Breast epithelium (tissue), 4 donors: ENCODE measurements around the gene PEX26. TPM values are rescaled to one million over a fixed set of nuclear protein-coding genes. Genes with fewer than 3 reads are reported as not detected.
"Not testable (repeated sequence)": the region's sequence is repeated elsewhere in the genome, so short reads cannot be mapped to it uniquely, and the experiment has no call there.

Experiments used
- DNase-seq, 2 donors: peaks; one replicate each; pipeline ENCODE4 v3.0.0-alpha.2; 2019; ENCODE audit warnings: low spot score in 2 of 2
- H3K27ac ChIP-seq, 2 donors: fragments of 200-600 bp; sonication (generic) in 1 of 2; one replicate each; pipeline ENCODE4 v1.5.1; 2016 to 2019; ENCODE audit warnings: mild to moderate bottlenecking in 1 of 2
- H3K27me3 ChIP-seq, 2 donors: fragments of 200-600 bp; sonication (generic) in 1 of 2; one replicate each; pipeline versions ENCODE4 v1.5.1 to v1.6.0; 2017 to 2019; ENCODE audit warnings: control low read depth in 1 of 2, mild to moderate bottlenecking in 1 of 2
- H3K36me3 ChIP-seq: fragments of 200-600 bp; one replicate; pipeline ENCODE4 v1.5.1; 2019
- H3K4me1 ChIP-seq, 2 donors: fragments of 200-600 bp; sonication (generic); one replicate each; pipeline ENCODE4 v1.5.1; 2016 to 2019; ENCODE audit warnings: control low read depth in 1 of 2
- H3K4me3 ChIP-seq, 3 donors: fragments of 200-600 bp; sonication (generic); 1 replicate in 2 of 3; 2 replicates in 1 of 3; pipeline ENCODE4 v1.5.1; 2016 to 2019; ENCODE audit warnings: mild to moderate bottlenecking in 3 of 3, moderate library complexity in 2 of 3
- H3K9me3 ChIP-seq, 2 donors: fragments of 200-600 bp; sonication (generic) in 1 of 2; one replicate each; pipeline ENCODE4 v1.5.1; 2016 to 2019; ENCODE audit warnings: control low read depth in 1 of 2
- POLR2A ChIP-seq: fragments of 450-650 bp; IDR thresholded peaks from one replicate; pipeline ENCODE4 v1.6.1; 2016; ENCODE audit warnings: antibody characterized with exemption, mild to moderate bottlenecking, moderate library complexity
- POLR2AphosphoS5 ChIP-seq, 3 donors: sonication (generic); formaldehyde crosslinking; IDR thresholded peaks; one replicate each; pipeline ENCODE4 v1.6.1; 2017; ENCODE audit warnings: antibody characterized with exemption in 3 of 3
- intact Hi-C: fragments of 100-400 bp; cut with DNase I; formaldehyde crosslinking; loops from one replicate; pipeline ENCODE4 v1.15.1; 2023; ENCODE audit warnings: low total_unique reads
- total RNA-seq, 3 donors: library from RNA; depleted of rRNA; stranded (reverse); fragments of >200 nt; gene quantifications; one replicate each; pipeline ENCODE4 v1.1.0, GENCODE V29; 2016
- TF ChIP-seq, protein P1 (sequence below), 3 donors: fragments of 450-650 bp; IDR thresholded peaks; one replicate each; pipeline ENCODE4 v1.5.1; 2016 to 2017; ENCODE audit warnings: antibody characterized with exemption in 3 of 3, mild to moderate bottlenecking in 3 of 3, moderate library complexity in 3 of 3

PEX26 gene
- total RNA-seq, 3 donors from 2014 or later = 18.7 to 22.2 (median 19.2) TPM

DNA sequence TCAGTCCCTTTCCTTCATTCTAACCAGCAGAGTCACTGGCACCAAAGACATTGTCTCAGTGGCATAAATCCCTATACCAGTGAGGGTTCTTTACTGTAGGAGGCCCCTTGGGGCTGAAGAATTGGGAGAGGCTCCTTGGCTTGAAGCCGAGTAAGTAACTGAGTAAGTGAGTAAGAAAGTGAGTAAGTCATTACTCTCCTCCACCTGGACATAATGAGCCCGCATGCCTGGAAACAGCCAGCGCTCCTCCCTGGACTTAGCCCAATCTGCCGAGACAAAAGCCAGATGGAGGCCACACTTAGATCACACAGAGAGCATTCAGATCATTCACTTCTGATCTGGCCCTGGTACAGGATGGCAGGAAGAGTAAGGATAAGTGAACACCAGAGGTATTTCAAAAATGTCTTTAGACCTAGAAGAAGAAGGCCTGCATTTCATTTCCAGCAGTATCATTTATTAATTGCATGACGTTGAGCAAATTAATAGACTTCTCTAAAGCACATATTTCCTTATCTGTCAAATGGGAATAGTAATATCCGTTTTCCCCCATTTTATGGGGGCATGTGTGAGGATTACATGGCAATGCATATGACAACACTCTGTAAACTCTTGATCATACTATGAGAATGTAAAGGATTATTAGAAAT lies 45.2 kb upstream of the PEX26 start:
- DNase-seq = no peak
- TF ChIP-seq, protein P1, sequence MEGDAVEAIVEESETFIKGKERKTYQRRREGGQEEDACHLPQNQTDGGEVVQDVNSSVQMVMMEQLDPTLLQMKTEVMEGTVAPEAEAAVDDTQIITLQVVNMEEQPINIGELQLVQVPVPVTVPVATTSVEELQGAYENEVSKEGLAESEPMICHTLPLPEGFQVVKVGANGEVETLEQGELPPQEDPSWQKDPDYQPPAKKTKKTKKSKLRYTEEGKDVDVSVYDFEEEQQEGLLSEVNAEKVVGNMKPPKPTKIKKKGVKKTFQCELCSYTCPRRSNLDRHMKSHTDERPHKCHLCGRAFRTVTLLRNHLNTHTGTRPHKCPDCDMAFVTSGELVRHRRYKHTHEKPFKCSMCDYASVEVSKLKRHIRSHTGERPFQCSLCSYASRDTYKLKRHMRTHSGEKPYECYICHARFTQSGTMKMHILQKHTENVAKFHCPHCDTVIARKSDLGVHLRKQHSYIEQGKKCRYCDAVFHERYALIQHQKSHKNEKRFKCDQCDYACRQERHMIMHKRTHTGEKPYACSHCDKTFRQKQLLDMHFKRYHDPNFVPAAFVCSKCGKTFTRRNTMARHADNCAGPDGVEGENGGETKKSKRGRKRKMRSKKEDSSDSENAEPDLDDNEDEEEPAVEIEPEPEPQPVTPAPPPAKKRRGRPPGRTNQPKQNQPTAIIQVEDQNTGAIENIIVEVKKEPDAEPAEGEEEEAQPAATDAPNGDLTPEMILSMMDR (IDR thresholded peaks at IDR 0.05) = no peak
- no peak for TF ChIP-seq POLR2AphosphoS5 (IDR thresholded peaks at IDR 0.05)
- no peak for TF ChIP-seq POLR2A
- Histone ChIP-seq H3K4me1 (peaks cover 0 to 8% of the 10 kb centered on the region in 2 donors), H3K27ac (peak overlapping the region; percentile 62 to 79), H3K36me3 (no peaks in the 10 kb centered on the region), H3K27me3 (no peaks in the 10 kb centered on the region), H3K4me3 (no peak overlapping the region), H3K9me3 (no peaks in the 10 kb centered on the region)
- intact Hi-C loops = no loop called here

DNA sequence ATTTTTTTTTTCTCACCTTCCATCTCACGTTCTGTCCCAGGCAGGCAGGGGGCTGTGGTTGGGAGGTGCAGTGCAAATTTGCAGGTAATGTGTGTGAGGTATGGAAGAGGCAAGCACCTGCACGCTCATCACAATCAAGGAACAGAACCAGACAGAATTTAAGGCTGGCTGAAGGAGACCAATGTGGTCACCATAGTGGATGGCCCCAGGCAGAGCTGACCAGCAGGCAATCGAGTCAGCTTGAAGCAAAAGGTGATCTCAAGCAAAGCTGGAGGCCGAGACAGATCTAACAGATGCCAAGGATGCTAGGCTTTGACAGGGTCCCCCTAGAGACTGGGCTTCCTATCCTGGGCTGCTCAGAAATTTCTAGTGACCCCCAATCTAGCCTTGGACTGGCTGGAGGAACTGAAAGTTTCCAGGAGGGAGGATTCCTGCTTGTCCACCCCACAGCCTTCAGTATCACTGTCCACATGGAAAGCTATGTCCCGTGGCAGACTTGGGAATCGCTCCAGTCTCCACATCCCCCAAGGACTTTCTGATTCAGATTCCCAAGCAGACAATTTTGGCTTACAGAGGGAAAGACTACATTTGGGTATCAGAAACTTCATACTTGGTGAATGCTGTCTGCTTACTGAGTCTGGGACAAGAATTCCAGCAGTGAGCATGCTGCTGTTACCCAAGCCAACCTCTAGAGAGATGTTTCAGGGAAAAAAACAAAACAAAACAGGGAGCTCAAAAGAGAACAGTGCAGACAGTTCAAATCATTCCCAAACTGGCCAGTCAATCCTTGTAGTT lies 44.4 kb upstream of the PEX26 start:
- H3K4me1 ChIP-seq = peaks cover 0 to 8% of the 10 kb centered on the region in 2 donors
- H3K4me3 ChIP-seq = no peak overlapping the region
- no peaks in the 10 kb centered on the region for H3K36me3 ChIP-seq
- intact Hi-C loops = no loop called here
- no peaks in the 10 kb centered on the region for H3K9me3 ChIP-seq
- no peak for DNase-seq
- H3K27ac ChIP-seq = peak overlapping the region; percentile 64 to 79
- TF ChIP-seq POLR2AphosphoS5 (IDR thresholded peaks at IDR 0.05) (no peak), POLR2A (no peak)
- TF ChIP-seq, protein P1 (IDR thresholded peaks at IDR 0.05) = no peak
- no peaks in the 10 kb centered on the region for H3K27me3 ChIP-seq

GRCh38 chr22:18034076-18034475 lies 43.7 kb upstream of the PEX26 start:
- peaks cover 0 to 8% of the 10 kb centered on the region in 2 donors for H3K4me1 ChIP-seq
- intact Hi-C loops = no loop called here
- H3K27me3 ChIP-seq = no peaks in the 10 kb centered on the region
- no peak for DNase-seq
- TF ChIP-seq POLR2AphosphoS5 (IDR thresholded peaks at IDR 0.05) (no peak), POLR2A (no peak)
- TF ChIP-seq, protein P1 (IDR thresholded peaks at IDR 0.05) = no peak
- peak overlapping the region; percentile 55 to 64 for H3K27ac ChIP-seq
- H3K9me3 ChIP-seq = no peaks in the 10 kb centered on the region
- no peaks in the 10 kb centered on the region for H3K36me3 ChIP-seq
- H3K4me3 ChIP-seq = no peak overlapping the region

DNA sequence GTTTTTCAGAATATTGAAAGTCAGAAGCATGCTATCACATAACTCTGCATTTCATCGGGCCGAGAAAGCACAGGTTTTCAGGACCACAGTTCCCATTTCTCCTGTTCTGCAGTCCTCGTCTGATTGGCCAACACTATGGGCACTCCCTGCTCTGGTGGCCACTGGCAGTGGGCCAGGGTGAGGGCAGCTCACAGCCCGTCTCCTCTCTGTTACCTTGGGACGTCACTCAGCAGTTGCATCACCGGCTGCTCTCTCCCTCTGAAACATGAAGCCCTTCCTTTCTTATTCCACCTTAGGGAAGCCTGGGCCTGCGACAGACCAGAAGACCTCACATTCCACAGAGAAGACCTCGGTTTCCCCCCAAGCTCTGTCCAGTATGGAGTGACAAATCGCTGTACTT lies 42.0 kb upstream of the PEX26 start:
- Histone ChIP-seq H3K4me1 (peaks cover 0 to 8% of the 10 kb centered on the region in 2 donors), H3K27me3 (no peaks in the 10 kb centered on the region), H3K27ac (peak overlapping the region in 1 of 2 donors; percentile 12), H3K9me3 (no peaks in the 10 kb centered on the region), H3K36me3 (no peaks in the 10 kb centered on the region), H3K4me3 (no peak overlapping the region)
- no peak for TF ChIP-seq POLR2AphosphoS5 (IDR thresholded peaks at IDR 0.05)
- no peak for TF ChIP-seq POLR2A
- TF ChIP-seq, protein P1 (IDR thresholded peaks at IDR 0.05) = no peak
- no peak for DNase-seq
- intact Hi-C loops = no loop called here

GRCh38 chr22:18040898-18041297 lies 36.9 kb upstream of the PEX26 start:
- H3K4me3 ChIP-seq, H3K27ac ChIP-seq, intact Hi-C loops, H3K9me3 ChIP-seq, H3K4me1 ChIP-seq, H3K36me3 ChIP-seq, DNase-seq, H3K27me3 ChIP-seq: not testable (repeated sequence)
